Measurements from ENCODE around the gene OR51B4.

OR51B4 gene

GRCh38 chr11:5286351-5286750 lies 15.4 kb downstream of the OR51B4 start:
- no peak for DNase-seq
- Histone ChIP-seq H3K27ac (no peak overlapping the region), H3K36me3 (no peaks in the 10 kb centered on the region), H3K9me3 (ENCODE audit: severe bottlenecking) (no peaks in the 10 kb centered on the region), H3K4me3 (ENCODE audit: low read depth, low read length) (no peak overlapping the region), H3K27me3 (ENCODE audit: insufficient read depth, low read depth, severe bottlenecking) (peaks cover 49% of the 10 kb centered on the region)
- TF ChIP-seq CTCF (IDR thresholded peaks at IDR 0.05; ENCODE audit: low read depth, low read length), result no peak

- no peak overlapping the region for H3K27ac ChIP-seq
- H3K4me3 ChIP-seq (ENCODE audit: low read depth, low read length), result no peak overlapping the region
- TF ChIP-seq CTCF (IDR thresholded peaks at IDR 0.05; ENCODE audit: low read depth, low read length), result no peak
- no peak for DNase-seq
- no peaks in the 10 kb centered on the region for H3K36me3 ChIP-seq
- H3K27me3 ChIP-seq (ENCODE audit: insufficient read depth, low read depth, severe bottlenecking), result peaks cover 44% of the 10 kb centered on the region
- no peaks in the 10 kb centered on the region for H3K9me3 ChIP-seq (ENCODE audit: severe bottlenecking)
Measured at GRCh38 chr11:5285703-5286340, 15.9 kb downstream of the OR51B4 start.

DNA sequence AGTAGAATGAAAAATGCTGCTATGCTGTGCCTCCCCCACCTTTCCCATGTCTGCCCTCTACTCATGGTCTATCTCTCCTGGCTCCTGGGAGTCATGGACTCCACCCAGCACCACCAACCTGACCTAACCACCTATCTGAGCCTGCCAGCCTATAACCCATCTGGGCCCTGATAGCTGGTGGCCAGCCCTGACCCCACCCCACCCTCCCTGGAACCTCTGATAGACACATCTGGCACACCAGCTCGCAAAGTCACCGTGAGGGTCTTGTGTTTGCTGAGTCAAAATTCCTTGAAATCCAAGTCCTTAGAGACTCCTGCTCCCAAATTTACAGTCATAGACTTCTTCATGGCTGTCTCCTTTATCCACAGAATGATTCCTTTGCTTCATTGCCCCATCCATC lies 17.1 kb downstream of the OR51B4 start:
- peaks cover 45% of the 10 kb centered on the region for H3K27me3 ChIP-seq (ENCODE audit: insufficient read depth, low read depth, severe bottlenecking)
- no peaks in the 10 kb centered on the region for H3K36me3 ChIP-seq
- TF ChIP-seq CTCF (IDR thresholded peaks at IDR 0.05; ENCODE audit: low read depth, low read length), result no peak
- H3K9me3 ChIP-seq (ENCODE audit: severe bottlenecking), result no peaks in the 10 kb centered on the region
- no peak overlapping the region for H3K27ac ChIP-seq
- no peak for DNase-seq
- H3K4me3 ChIP-seq (ENCODE audit: low read depth, low read length), result no peak overlapping the region

GRCh38 chr11:5283882-5284281 lies 17.9 kb downstream of the OR51B4 start:
- H3K36me3 ChIP-seq, result no peaks in the 10 kb centered on the region
- H3K27ac ChIP-seq, result no peak overlapping the region
- no peak overlapping the region for H3K4me3 ChIP-seq (ENCODE audit: low read depth, low read length)
- H3K27me3 ChIP-seq (ENCODE audit: insufficient read depth, low read depth, severe bottlenecking), result peaks cover 39% of the 10 kb centered on the region
- TF ChIP-seq CTCF (IDR thresholded peaks at IDR 0.05; ENCODE audit: low read depth, low read length), result no peak
- no peak for DNase-seq
- H3K9me3 ChIP-seq (ENCODE audit: severe bottlenecking), result no peaks in the 10 kb centered on the region

- no peak for TF ChIP-seq CTCF (IDR thresholded peaks at IDR 0.05; ENCODE audit: low read depth, low read length)
- H3K27me3 ChIP-seq (ENCODE audit: insufficient read depth, low read depth, severe bottlenecking), result peaks cover 40% of the 10 kb centered on the region
- no peak for DNase-seq
- H3K27ac ChIP-seq, result no peak overlapping the region
- no peak overlapping the region for H3K4me3 ChIP-seq (ENCODE audit: low read depth, low read length)
- no peaks in the 10 kb centered on the region for H3K36me3 ChIP-seq
- H3K9me3 ChIP-seq (ENCODE audit: severe bottlenecking), result no peaks in the 10 kb centered on the region
Measured at GRCh38 chr11:5283086-5283485, 18.7 kb downstream of the OR51B4 start.

DNA sequence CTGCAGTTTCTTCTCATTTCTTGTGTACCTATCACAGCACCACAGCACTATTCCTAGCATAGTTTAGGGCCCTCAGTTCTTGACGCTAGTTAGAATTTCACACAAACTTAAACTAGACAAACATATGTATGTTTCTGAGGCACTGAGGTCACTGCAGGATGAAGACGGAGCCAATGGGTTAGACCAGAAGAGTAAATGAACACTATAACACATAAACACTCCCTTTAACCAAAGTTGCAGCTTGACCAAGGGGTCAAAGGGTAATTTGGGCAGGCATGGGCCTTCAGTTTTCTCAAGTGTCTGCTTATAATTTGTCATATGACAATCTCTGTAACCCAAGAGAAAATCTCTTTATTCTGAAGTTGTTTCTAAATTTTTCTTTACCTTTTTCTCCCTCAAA lies 19.1 kb downstream of the OR51B4 start:
- Histone ChIP-seq H3K4me3 (ENCODE audit: low read depth, low read length) (no peak overlapping the region), H3K9me3 (ENCODE audit: severe bottlenecking) (no peaks in the 10 kb centered on the region), H3K27ac (no peak overlapping the region), H3K36me3 (no peaks in the 10 kb centered on the region), H3K27me3 (ENCODE audit: insufficient read depth, low read depth, severe bottlenecking) (peaks cover 44% of the 10 kb centered on the region)
- no peak for TF ChIP-seq CTCF (IDR thresholded peaks at IDR 0.05; ENCODE audit: low read depth, low read length)
- DNase-seq, result no peak
